GM18868 (cell line): ENCODE data around the gene ABLIM2.
"Not testable (repeated sequence)": the region's sequence is repeated elsewhere in the genome, so short reads cannot be mapped to it uniquely, and the experiment has no call there.

ENCODE experiments used
- ATAC-seq: cut with Tn5 transposase; IDR thresholded peaks from one replicate; pipeline ENCODE4 v1.9.1; 2021; ENCODE audit warnings: mild to moderate bottlenecking, moderate library complexity; ENCODE audit not compliant: unreplicated experiment

The ABLIM2 gene

GRCh38 chr4:7945709-7946380 lies 212.8 kb downstream of the ABLIM2 start:
- no peak for ATAC-seq

- no peak for ATAC-seq
Observed at GRCh38 chr4:7944599-7945220, 213.9 kb downstream of the ABLIM2 start.

- not testable (repeated sequence) for ATAC-seq
Observed at GRCh38 chr4:7943688-7944087, 214.9 kb downstream of the ABLIM2 start.

- ATAC-seq = no peak
Observed at GRCh38 chr4:7943211-7943610, 215.4 kb downstream of the ABLIM2 start.

GRCh38 chr4:7941965-7942496 lies 216.6 kb downstream of the ABLIM2 start:
- no peak for ATAC-seq

- no peak for ATAC-seq
Observed at GRCh38 chr4:7941111-7941964, 217.3 kb downstream of the ABLIM2 start.

- no peak for ATAC-seq
Observed at GRCh38 chr4:7939377-7940108, 219.1 kb downstream of the ABLIM2 start, which contains the start of gene AFAP1. AFAP1 (minus strand) TSS chr4:7939861; CDS start chr4:7872078, 67,783 bp downstream.

- no peak for ATAC-seq
Observed at GRCh38 chr4:7938609-7939376, 219.8 kb downstream of the ABLIM2 start.

GRCh38 chr4:7938266-7938608 lies 220.4 kb downstream of the ABLIM2 start:
- ATAC-seq = no peak

- ATAC-seq = no peak
Observed at GRCh38 chr4:7937006-7937405, 221.6 kb downstream of the ABLIM2 start.

- no peak for ATAC-seq
Observed at GRCh38 chr4:7933651-7934510, 224.7 kb downstream of the ABLIM2 start.

GRCh38 chr4:7932287-7932686 lies 226.3 kb downstream of the ABLIM2 start:
- ATAC-seq = no peak

GRCh38 chr4:7929118-7929951 lies 229.3 kb downstream of the ABLIM2 start:
- ATAC-seq = no peak

GRCh38 chr4:7928711-7929110 lies 229.9 kb downstream of the ABLIM2 start:
- ATAC-seq = no peak

GRCh38 chr4:7926822-7927221 lies 231.8 kb downstream of the ABLIM2 start:
- no peak for ATAC-seq

GRCh38 chr4:7924570-7924969 lies 234.0 kb downstream of the ABLIM2 start:
- ATAC-seq = no peak

GRCh38 chr4:7924163-7924562 lies 234.4 kb downstream of the ABLIM2 start:
- no peak for ATAC-seq

- ATAC-seq = no peak
Observed at GRCh38 chr4:7922466-7922865, 236.1 kb downstream of the ABLIM2 start.
